Activated naive CD8-positive, alpha-beta T cell treated with anti-CD3 and anti-CD28 coated beads, Interleukin-2, amount 10 ng/mL, durations not matched to agents 7 days and 5 days (primary cell): ENCODE results near the gene VPS11. TPM values are rescaled to one million over a fixed set of nuclear protein-coding genes. Genes with fewer than 3 reads are reported as not detected.

Experiments used
- ATAC-seq: fragments of 150-1000 bp; cut with Tn5 transposase; one replicate; pipeline ENCODE4 v1.10.0; 2021; ENCODE audit warnings: low read depth, moderate library complexity
- POLR2A ChIA-PET: fragments of 350-600 bp; sonication (Branson Sonifier 250); formaldehyde crosslinking; loops from one replicate; lab custom pipeline; 2021; ENCODE audit warnings: antibody characterized with exemption; lab: Charles Lee
- DNase-seq: peaks from one replicate; pipeline ENCODE4 v3.0.0; 2021
- H3K27ac Mint-ChIP-seq: one replicate; pipeline ENCODE4 v1.8.0; 2022; ENCODE audit warnings: mild to moderate bottlenecking, mixed read lengths
- H3K27me3 Mint-ChIP-seq: one replicate; pipeline ENCODE4 v1.8.0; 2022; ENCODE audit warnings: mild to moderate bottlenecking, moderate library complexity, mixed read lengths
- H3K36me3 Mint-ChIP-seq: one replicate; pipeline ENCODE4 v1.8.0; 2021; ENCODE audit warnings: mild to moderate bottlenecking, mixed read lengths
- H3K4me1 Mint-ChIP-seq: one replicate; pipeline ENCODE4 v1.8.0; 2021; ENCODE audit warnings: mixed read lengths
- H3K4me3 Mint-ChIP-seq: one replicate; pipeline ENCODE4 v1.8.0; 2022; ENCODE audit warnings: mild to moderate bottlenecking, moderate library complexity, mixed read lengths
- H3K9me3 Mint-ChIP-seq: one replicate; pipeline ENCODE4 v1.8.0; 2021; ENCODE audit warnings: mixed read lengths
- total RNA-seq, 2 experiments: library from RNA; stranded (reverse); gene quantifications; one replicate each; pipeline ENCODE4 v1.2.3, GENCODE V29; 2021

VPS11 gene
- total RNA-seq, 2 experiments from 2014 or later, result 41.2 to 46.2 TPM

- no peak for ATAC-seq
- no peak for DNase-seq
- H3K4me3 Mint-ChIP-seq, result no peak overlapping the region
- no peaks in the 10 kb centered on the region for H3K27me3 Mint-ChIP-seq
- no peaks in the 10 kb centered on the region for H3K9me3 Mint-ChIP-seq
- peaks cover 2% of the 10 kb centered on the region for H3K36me3 Mint-ChIP-seq
- no peak overlapping the region for H3K27ac Mint-ChIP-seq
- POLR2A ChIA-PET, result interaction anchor here (0.6 kb wide), 1 partner anchor 12 kb away, joined by 6 read pairs; no protein-coding TSS in a partner anchor
- peaks cover 29% of the 10 kb centered on the region for H3K4me1 Mint-ChIP-seq
Measured at GRCh38 chr11:119062779-119063178, 4.8 kb upstream of the VPS11 start.

- POLR2A ChIA-PET, result interaction anchor here (1.0 to 1.9 kb wide), 3 partner anchors 9 to 42 kb away, joined by 3 to 7 read pairs (median 6); partner anchors contain the start of genes C2CD2L and HYOU1
- peaks cover 4% of the 10 kb centered on the region for H3K36me3 Mint-ChIP-seq
- ATAC-seq (peak; percentile 23), DNase-seq (no peak)
- H3K4me1 Mint-ChIP-seq, result peaks cover 30% of the 10 kb centered on the region
- H3K27me3 Mint-ChIP-seq, result no peaks in the 10 kb centered on the region
- H3K9me3 Mint-ChIP-seq, result no peaks in the 10 kb centered on the region
- peak overlapping the region; percentile 31 for H3K4me3 Mint-ChIP-seq
- peak overlapping the region; percentile 59 for H3K27ac Mint-ChIP-seq
Measured at GRCh38 chr11:119065369-119065768, 2.2 kb upstream of the VPS11 start.

- POLR2A ChIA-PET, result interaction anchor here (0.6 to 1.6 kb wide), 3 partner anchors 10 to 286 kb away, joined by 3 to 7 read pairs (median 5); partner anchors contain the start of gene VPS11
- no peaks in the 10 kb centered on the region for H3K4me1 Mint-ChIP-seq
- H3K4me3 Mint-ChIP-seq, result no peak overlapping the region
- no peaks in the 10 kb centered on the region for H3K9me3 Mint-ChIP-seq
- no peak for ATAC-seq
- DNase-seq, result no peak
- peaks cover 11% of the 10 kb centered on the region for H3K36me3 Mint-ChIP-seq
- H3K27me3 Mint-ChIP-seq, result no peaks in the 10 kb centered on the region
- no peak overlapping the region for H3K27ac Mint-ChIP-seq
Measured at GRCh38 chr11:119077839-119078238, 10.2 kb downstream of the VPS11 start.

- no peak for DNase-seq
- no peak for ATAC-seq
- H3K36me3 Mint-ChIP-seq, result peaks cover 7% of the 10 kb centered on the region
Measured at GRCh38 chr11:119078675-119079420, 11.2 kb downstream of the VPS11 start.

GRCh38 chr11:119081682-119082260 is 14.2 kb downstream of the VPS11 start:
- H3K4me3 Mint-ChIP-seq, result no peak overlapping the region
- POLR2A ChIA-PET, result interaction anchor here (1.7 to 1.9 kb wide), 2 partner anchors 13 to 14 kb away, joined by 6 to 7 read pairs; partner anchors contain the start of gene VPS11
- peaks cover 11% of the 10 kb centered on the region for H3K4me1 Mint-ChIP-seq
- H3K27ac Mint-ChIP-seq, result no peak overlapping the region
- no peaks in the 10 kb centered on the region for H3K27me3 Mint-ChIP-seq
- H3K36me3 Mint-ChIP-seq, result peaks cover 3% of the 10 kb centered on the region
- ATAC-seq (no peak), DNase-seq (no peak)
- no peaks in the 10 kb centered on the region for H3K9me3 Mint-ChIP-seq

More at GRCh38 chr11:119078675-119079420, 11.2 kb downstream of the VPS11 start:
- H3K4me3 Mint-ChIP-seq, result no peak overlapping the region
- no peak overlapping the region for H3K27ac Mint-ChIP-seq
- H3K27me3 Mint-ChIP-seq, result no peaks in the 10 kb centered on the region
- H3K9me3 Mint-ChIP-seq, result no peaks in the 10 kb centered on the region
- POLR2A ChIA-PET, result interaction anchor here (1.4 to 1.6 kb wide), 2 partner anchors 11 to 13 kb away, joined by 3 to 7 read pairs; partner anchors contain the start of gene VPS11
- no peaks in the 10 kb centered on the region for H3K4me1 Mint-ChIP-seq

- Mint-ChIP-seq H3K27ac (peak within 1 kb of the TSS; percentile 90), H3K27me3 (no peaks in the 10 kb centered on the region), H3K9me3 (no peaks in the 10 kb centered on the region), H3K4me3 (peak within 1 kb of the TSS; percentile 93), H3K36me3 (peaks cover 5% of the 10 kb centered on the region), H3K4me1 (peaks cover 25% of the 10 kb centered on the region)
- ATAC-seq (peak; percentile 88), DNase-seq (peak; percentile 92)
- POLR2A ChIA-PET, result interaction anchor here (0.6 to 4.2 kb wide), 17 partner anchors 10 to 848 kb away, joined by 3 to 83 read pairs (median 4); partner anchors contain the start of genes C2CD2L, DPAGT1, HYOU1 and NLRX1
Measured at GRCh38 chr11:119084663-119085436, 17.2 kb downstream of the VPS11 start, which contains the start of gene HMBS. Gene HMBS, plus strand, starts transcription at chr11:119084881. Its CDS starts 153 bp downstream, at chr11:119085034.

GRCh38 chr11:119085437-119085847 is 17.8 kb downstream of the VPS11 start:
- no peak for DNase-seq
- Mint-ChIP-seq H3K27ac (peak overlapping the region; percentile 90), H3K4me1 (peaks cover 27% of the 10 kb centered on the region), H3K4me3 (peak overlapping the region; percentile 93), H3K9me3 (no peaks in the 10 kb centered on the region), H3K27me3 (no peaks in the 10 kb centered on the region), H3K36me3 (peaks cover 5% of the 10 kb centered on the region)
- ATAC-seq, result no peak
- POLR2A ChIA-PET, result interaction anchor here (0.6 to 4.2 kb wide), 16 partner anchors 10 to 848 kb away, joined by 3 to 83 read pairs (median 4); partner anchors contain the start of genes C2CD2L, DDX6, DPAGT1 and HYOU1

GRCh38 chr11:119087123-119087522 is 19.5 kb downstream of the VPS11 start:
- Mint-ChIP-seq H3K9me3 (no peaks in the 10 kb centered on the region), H3K4me3 (no peak overlapping the region), H3K36me3 (peaks cover 4% of the 10 kb centered on the region), H3K4me1 (peaks cover 34% of the 10 kb centered on the region), H3K27ac (no peak overlapping the region), H3K27me3 (no peaks in the 10 kb centered on the region)
- ATAC-seq (no peak), DNase-seq (no peak)
- POLR2A ChIA-PET, result interaction anchor here (0.6 to 4.2 kb wide), 5 partner anchors 8 to 82 kb away, joined by 6 to 83 read pairs (median 17); partner anchors contain the start of genes C2CD2L and VPS11

- Mint-ChIP-seq H3K27ac (peak overlapping the region; percentile 32), H3K36me3 (peaks cover 11% of the 10 kb centered on the region), H3K4me3 (peak overlapping the region; percentile 8), H3K9me3 (no peaks in the 10 kb centered on the region), H3K27me3 (no peaks in the 10 kb centered on the region), H3K4me1 (peaks cover 41% of the 10 kb centered on the region)
- ATAC-seq, result no peak
- POLR2A ChIA-PET, result interaction anchor here (4.2 kb wide), 1 partner anchor 7 kb away, joined by 83 read pairs; a partner anchor contains a TSS
- DNase-seq, result no peak
Measured at GRCh38 chr11:119087747-119088241, 20.2 kb downstream of the VPS11 start.

GRCh38 chr11:119088406-119088805 is 20.8 kb downstream of the VPS11 start:
- POLR2A ChIA-PET, result interaction anchor here (0.6 kb wide), 1 partner anchor 195 kb away, joined by 6 read pairs; no protein-coding TSS in a partner anchor
- no peaks in the 10 kb centered on the region for H3K9me3 Mint-ChIP-seq
- no peaks in the 10 kb centered on the region for H3K27me3 Mint-ChIP-seq
- H3K4me3 Mint-ChIP-seq, result no peak overlapping the region
- H3K4me1 Mint-ChIP-seq, result peaks cover 46% of the 10 kb centered on the region
- no peak for DNase-seq
- H3K36me3 Mint-ChIP-seq, result peaks cover 14% of the 10 kb centered on the region
- ATAC-seq, result no peak
- peak overlapping the region; percentile 32 for H3K27ac Mint-ChIP-seq

- Mint-ChIP-seq H3K4me1 (peaks cover 46% of the 10 kb centered on the region), H3K27me3 (no peaks in the 10 kb centered on the region), H3K4me3 (no peak overlapping the region), H3K9me3 (no peaks in the 10 kb centered on the region), H3K36me3 (peaks cover 20% of the 10 kb centered on the region), H3K27ac (no peak overlapping the region)
- DNase-seq (no peak), ATAC-seq (no peak)
- POLR2A ChIA-PET, result interaction anchor here (1.4 kb wide), 1 partner anchor 17 kb away, joined by 3 read pairs; the partner anchor contains the start of gene C2CD2L
Measured at GRCh38 chr11:119089319-119089718, 21.7 kb downstream of the VPS11 start.

- Mint-ChIP-seq H3K4me1 (peaks cover 42% of the 10 kb centered on the region), H3K4me3 (no peak overlapping the region), H3K27me3 (no peaks in the 10 kb centered on the region), H3K36me3 (peaks cover 23% of the 10 kb centered on the region), H3K9me3 (no peaks in the 10 kb centered on the region), H3K27ac (no peak overlapping the region)
- no peak for DNase-seq
- POLR2A ChIA-PET, result interaction anchor here (0.7 to 5.9 kb wide), 6 partner anchors 11 to 200 kb away, joined by 3 to 108 read pairs (median 7); partner anchors contain the start of genes C2CD2L, CBL, DPAGT1 and VPS11
- no peak for ATAC-seq
Measured at GRCh38 chr11:119091178-119091577, 23.6 kb downstream of the VPS11 start.
